K562 (cell line): ENCODE data around the gene THOC1. TPM values are rescaled to one million over a fixed set of nuclear protein-coding genes. Genes with fewer than 3 reads are reported as not detected.

Experiments
- ATAC-seq: fragments of 200-7000 bp; cut with Tn5 transposase; 3 replicates; pipeline ENCODE4 v1.9.1; 2020; ENCODE audit warnings: moderate library complexity
- BruUV-seq: library from RNA; stranded (reverse); fragments of 400-500 nt; replicated peaks from 2 replicates; lab custom pipeline; 2021; lab: Mats Ljungman, UMichigan
- CTCF ChIA-PET: fragments of 300-600 bp; formaldehyde crosslinking; extraction: SDS; loops from one replicate; lab custom pipeline; 2021; ENCODE audit warnings: low intra/inter-chr PET ratio; lab: Yijun Ruan, JAX
- POLR2A ChIA-PET: fragments of 300-600, 350-650 bp; sonication (Branson Sonifier 250); formaldehyde crosslinking; extraction: SDS; loops from one replicate; lab custom pipeline; 2021; ENCODE audit warnings: antibody characterized with exemption, inconsistent platforms; lab: Yijun Ruan, JAX
- DNase-seq, 4 experiments: peaks; one replicate each; pipeline versions ENCODE4 v3.0.0 to v3.0.0-alpha.2; 2011 to 2018; ENCODE audit warnings: low spot score in 3 of 4, mixed read lengths in 3 of 4; ENCODE audit errors: extremely low read depth in 1 of 4
- FAIRE-seq: peaks from 2 replicates; lab custom pipeline; 2011; peaks lifted over from hg19 to GRCh38; lab: Jason Lieb, UNC
- H2AFZ ChIP-seq: 2 replicates; pipeline ENCODE4 v1.6.0; 2011; ENCODE audit warnings: low read depth, low read length, control low read depth, inconsistent platforms
- H3K27ac ChIP-seq: fragments of 200-600 bp; 3 replicates; pipeline ENCODE4 v1.8.0; 2011; ENCODE audit warnings: low read depth, mild to moderate bottlenecking, control low read depth, inconsistent platforms, low read length, moderate library complexity, mixed read lengths; ENCODE audit errors: extremely low read depth
- H3K27me3 ChIP-seq, 2 experiments: fragments of 300-600 bp in 1 of 2; 2 replicates in 1 of 2; 3 replicates in 1 of 2; pipeline versions ENCODE4 v1.6.0 to v1.8.0; 2011; ENCODE audit warnings: inconsistent platforms in 2 of 2, low read length in 2 of 2, mild to moderate bottlenecking in 1 of 2, mixed read lengths in 1 of 2, moderate library complexity in 1 of 2; ENCODE audit not compliant: control insufficient read depth in 2 of 2, insufficient read depth in 2 of 2
- H3K36me3 ChIP-seq: fragments of 300-600 bp; 3 replicates; pipeline ENCODE4 v1.8.0; 2011; ENCODE audit warnings: mild to moderate bottlenecking, low read length, inconsistent platforms; ENCODE audit not compliant: control insufficient read depth, insufficient read depth
- H3K4me1 ChIP-seq, 2 experiments: fragments of 200-600 bp in 1 of 2; replicated peaks in 1 of 2; 2 replicates in 1 of 2; 3 replicates in 1 of 2; pipeline versions ENCODE4 v1.5.1 to v1.8.0; 2011; ENCODE audit warnings: inconsistent platforms in 2 of 2, low read length in 2 of 2, mild to moderate bottlenecking in 1 of 2, mixed read lengths in 1 of 2, moderate library complexity in 1 of 2; ENCODE audit not compliant: control insufficient read depth in 2 of 2, insufficient read depth in 2 of 2
- H3K4me2 ChIP-seq: 2 replicates; pipeline ENCODE4 v1.6.1; 2011; ENCODE audit warnings: low read length, control low read depth, inconsistent platforms, mixed read lengths; ENCODE audit not compliant: insufficient read depth
- H3K4me3 ChIP-seq: fragments of 200-600 bp; sonication (generic), shearing (Covaris generic); 2 replicates; pipeline ENCODE4 v1.5.1; 2016; ENCODE audit warnings: control low read depth, inconsistent platforms
- H3K79me2 ChIP-seq: fragments of 200-600 bp; 3 replicates; pipeline ENCODE4 v1.8.0; 2011; ENCODE audit warnings: low read length, inconsistent platforms; ENCODE audit not compliant: control insufficient read depth, insufficient read depth
- H3K9ac ChIP-seq, 2 experiments: 2 replicates each; pipeline versions ENCODE4 v1.6.0 to v1.6.1; 2011; ENCODE audit warnings: low read depth in 2 of 2, low read length in 2 of 2, control low read depth in 1 of 2, inconsistent platforms in 1 of 2, mild to moderate bottlenecking in 1 of 2, mixed read lengths in 1 of 2; ENCODE audit not compliant: insufficient read depth in 1 of 2
- H3K9me1 ChIP-seq: one replicate; pipeline ENCODE4 v1.6.0; 2011; ENCODE audit warnings: inconsistent platforms, mild to moderate bottlenecking, low read length, moderate library complexity; ENCODE audit not compliant: control insufficient read depth, insufficient read depth
- H3K9me3 ChIP-seq: replicated peaks from 2 replicates; pipeline ENCODE4 v1.5.1; 2011; ENCODE audit warnings: low read depth, low read length, inconsistent platforms; ENCODE audit not compliant: control insufficient read depth, insufficient read depth
- H4K20me1 ChIP-seq: replicated peaks from 2 replicates; pipeline ENCODE4 v1.6.1; 2011; ENCODE audit warnings: low read length, inconsistent platforms, mixed read lengths; ENCODE audit not compliant: control insufficient read depth, insufficient read depth
- CBFA2T3 ChIP-seq: fragments of 450-650 bp; IDR thresholded peaks from 2 replicates; pipeline ENCODE4 v1.6.1; 2017
- MEF2A ChIP-seq: IDR thresholded peaks from 2 replicates; pipeline ENCODE4 v1.6.1; 2011; ENCODE audit warnings: low read depth, mild to moderate bottlenecking, low read length, moderate library complexity; ENCODE audit not compliant: control insufficient read depth
- RBBP5 ChIP-seq: fragments of 200-600 bp; sonication (generic); IDR thresholded peaks from 2 replicates; pipeline ENCODE4 v1.6.1; 2012; ENCODE audit warnings: borderline replicate concordance, mild to moderate bottlenecking, low read length, control low read depth, inconsistent platforms; ENCODE audit not compliant: insufficient read depth, poor library complexity, severe bottlenecking
- SNIP1 ChIP-seq: fragments of 450-650 bp; IDR thresholded peaks from 2 replicates; pipeline ENCODE4 v1.7.1; 2017; ENCODE audit warnings: low read depth, mild to moderate bottlenecking
- TCF3 ChIP-seq: sonication (generic); formaldehyde crosslinking; IDR thresholded peaks from 2 replicates; pipeline ENCODE4 v1.4.0; 2020; ENCODE audit warnings: mild to moderate bottlenecking, missing genetic modification reagents
- XRCC5 ChIP-seq: fragments of 200-400 bp; formaldehyde crosslinking; IDR thresholded peaks from 2 replicates; pipeline ENCODE4 v1.6.1; 2017; ENCODE audit warnings: low read depth, mild to moderate bottlenecking, low read length
- WGBS: fragments of 100-300 bp; shearing (Covaris generic); methylation state at CpG from one replicate; pipeline ENCODE4 v1.1.6; 2016; ENCODE audit warnings: low coverage, mixed read lengths; ENCODE audit not compliant: insufficient coverage; ENCODE audit errors: missing lambda C conversion rate; 5-methylcytosine and 5-hydroxymethylcytosine counted together
- in situ Hi-C: fragments of 300-500 bp; cut with MboI; formaldehyde crosslinking; loops from 4 replicates; pipeline ENCODE4 v1.15.0; 2018; ENCODE audit warnings: inconsistent platforms, mixed read lengths
- intact Hi-C: fragments of 100-400 bp; cut with micrococcal nuclease; formaldehyde crosslinking; loops from 2 replicates; pipeline ENCODE4 v1.14.2; 2022
- polyA plus RNA-seq, 8 experiments: library from polyadenylated mRNA; depleted of rRNA in 4 of 8; stranded (reverse) in 5 of 8; unstranded in 3 of 8; fragments of >200 nt; fragmentation: Nextera tagmentation in 2 of 8; fragmentation: Illumina TruSeq in 1 of 8; extraction: Ambion mirVana in 2 of 8; extraction: Trizol in 1 of 8; gene quantifications; 2 replicates each; pipeline versions ENCODE4 v1.2.1 to v1.2.3, GENCODE V29; 2011 to 2014; ENCODE audit warnings: inconsistent platforms in 1 of 8, missing spikeins in 1 of 8
- total RNA-seq, 7 experiments: library from RNA; depleted of rRNA in 6 of 7; stranded (reverse); fragments of >200 nt in 6 of 7; fragmentation: Illumina TruSeq in 2 of 7; extraction: Trizol in 2 of 7; gene quantifications; 2 replicates each; pipeline versions ENCODE4 v1.2.1 to v1.2.3, GENCODE V29; 2011 to 2021; ENCODE audit warnings: low replicate concordance in 1 of 7
- TF ChIP-seq, protein P1 (sequence below): IDR thresholded peaks from 2 replicates; pipeline ENCODE4 v1.6.1; 2016; ENCODE audit warnings: missing genetic modification characterization, missing compliant biosample characterization

The THOC1 gene
- total and polyA plus RNA-seq, 9 of the 15 experiments (the other 6 are each of a cell fraction or from before 2014, with no cell fraction given) = 71.1 to 143 (median 107) TPM

DNA sequence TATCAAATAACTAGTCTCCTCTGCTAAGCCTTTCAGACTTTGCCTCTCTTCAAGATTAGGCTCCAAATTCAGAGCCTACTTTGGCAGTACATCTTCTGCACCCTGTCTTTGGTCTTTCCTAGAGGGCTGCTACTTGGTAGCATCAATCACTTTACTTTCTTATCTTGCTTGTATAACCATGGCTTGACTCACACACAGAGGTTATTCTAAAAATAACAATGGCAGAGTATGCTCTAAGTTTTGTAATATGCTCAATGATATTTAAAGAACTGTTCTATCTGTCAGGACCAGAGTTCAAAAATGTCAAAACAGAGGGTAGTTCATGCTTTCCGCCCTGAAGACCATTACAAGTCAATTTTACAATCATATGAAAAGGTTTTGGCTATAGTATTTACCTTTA lies 27.7 kb downstream of the THOC1 start:
- CTCF ChIA-PET = interaction anchor here (0.6 kb wide), 1 partner anchor 49 kb away, joined by 3 read pairs; no protein-coding TSS in a partner anchor
- H3K9ac ChIP-seq = no peak overlapping the region
- DNase-seq (peak in 1 of 4 experiments; percentile 12), ATAC-seq (no peak), FAIRE-seq (no peak)
- intact Hi-C loops (no loop called here), in situ Hi-C loops (no loop called here)
- no TSS peak for BruUV-seq
- H3K36me3 ChIP-seq = peaks cover 50% of the 10 kb centered on the region
- H3K9me3 ChIP-seq = no peaks in the 10 kb centered on the region
- H3K4me1 ChIP-seq = no peaks in the 10 kb centered on the region
- no peak overlapping the region for H3K4me2 ChIP-seq
- H3K4me3 ChIP-seq = no peak overlapping the region
- TF ChIP-seq MEF2A (peak; percentile 18; the same call in 1 of the 2 replicates), XRCC5 (no peak), CBFA2T3 (peak; percentile 27; the same call in 1 of the 2 replicates), SNIP1 (no peak), RBBP5 (no peak), TCF3 (CRISPR knock-in tag) (peak; percentile 67; the same call in 1 of the 2 replicates)
- TF ChIP-seq, protein P1, sequence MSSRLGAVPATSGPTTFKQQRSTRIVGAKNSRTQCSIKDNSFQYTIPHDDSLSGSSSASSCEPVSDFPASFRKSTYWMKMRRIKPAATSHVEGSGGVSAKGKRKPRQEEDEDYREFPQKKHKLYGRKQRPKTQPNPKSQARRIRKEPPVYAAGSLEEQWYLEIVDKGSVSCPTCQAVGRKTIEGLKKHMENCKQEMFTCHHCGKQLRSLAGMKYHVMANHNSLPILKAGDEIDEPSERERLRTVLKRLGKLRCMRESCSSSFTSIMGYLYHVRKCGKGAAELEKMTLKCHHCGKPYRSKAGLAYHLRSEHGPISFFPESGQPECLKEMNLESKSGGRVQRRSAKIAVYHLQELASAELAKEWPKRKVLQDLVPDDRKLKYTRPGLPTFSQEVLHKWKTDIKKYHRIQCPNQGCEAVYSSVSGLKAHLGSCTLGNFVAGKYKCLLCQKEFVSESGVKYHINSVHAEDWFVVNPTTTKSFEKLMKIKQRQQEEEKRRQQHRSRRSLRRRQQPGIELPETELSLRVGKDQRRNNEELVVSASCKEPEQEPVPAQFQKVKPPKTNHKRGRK = no peak
- no peaks in the 10 kb centered on the region for H3K9me1 ChIP-seq
- no peak overlapping the region for H3K27ac ChIP-seq
- 90% methylated on average over 1 of the region's 1 CpG for WGBS
- POLR2A ChIA-PET = no interaction called here
- no peaks in the 10 kb centered on the region for H4K20me1 ChIP-seq
- H3K27me3 ChIP-seq = no peaks in the 10 kb centered on the region
- no peaks in the 10 kb centered on the region for H3K79me2 ChIP-seq
- H2AFZ ChIP-seq = no peak overlapping the region
